H1 (cell line): ENCODE data around the gene ACTG2. TPM values are rescaled to one million over a fixed set of nuclear protein-coding genes. Genes with fewer than 3 reads are reported as not detected.

Source experiments
- CTCF ChIA-PET: fragments of 300-600 bp; sonication (Branson Sonifier 250); formaldehyde crosslinking; loops from one replicate; lab custom pipeline; 2021; ENCODE audit not compliant: partially characterized antibody; lab: Charles Lee
- POLR2A ChIA-PET: fragments of 300-600 bp; sonication (Branson Sonifier 250); formaldehyde crosslinking; loops from one replicate; lab custom pipeline; 2021; ENCODE audit warnings: inconsistent platforms; ENCODE audit not compliant: partially characterized antibody; lab: Charles Lee
- DNase-seq, 2 experiments: peaks; one replicate each; pipeline versions ENCODE4 v3.0.0 to v3.0.0-alpha.2; 2010 to 2022; ENCODE audit warnings: low spot score in 2 of 2, low read depth in 1 of 2, mixed read lengths in 1 of 2
- FAIRE-seq: peaks from 2 replicates; lab custom pipeline; 2011; peaks lifted over from hg19 to GRCh38; lab: Jason Lieb, UNC
- H2AFZ ChIP-seq: 2 replicates; pipeline ENCODE4 v1.8.1; 2012; ENCODE audit warnings: low read length, inconsistent platforms
- H2AK5ac ChIP-seq: 2 replicates; pipeline ENCODE4 v1.6.1; 2013; ENCODE audit warnings: low read depth, low read length
- H2BK120ac ChIP-seq: replicated peaks from 2 replicates; pipeline ENCODE3; 2013; ENCODE audit warnings: low read depth, low read length, inconsistent platforms
- H2BK12ac ChIP-seq: 2 replicates; pipeline ENCODE4 v1.6.1; 2013; ENCODE audit warnings: low read depth, low read length
- H2BK15ac ChIP-seq: 2 replicates; pipeline ENCODE4 v1.6.1; 2013; ENCODE audit warnings: low read length
- H2BK20ac ChIP-seq: 2 replicates; pipeline ENCODE4 v1.6.1; 2013; ENCODE audit warnings: low read length
- H2BK5ac ChIP-seq: 2 replicates; pipeline ENCODE4 v1.6.1; 2013; ENCODE audit warnings: low read depth, low read length
- H3K14ac ChIP-seq: 2 replicates; pipeline ENCODE4 v1.6.1; 2013; ENCODE audit warnings: inconsistent platforms; ENCODE audit not compliant: insufficient read length
- H3K18ac ChIP-seq: 2 replicates; pipeline ENCODE4 v1.6.1; 2013; ENCODE audit warnings: low read length; ENCODE audit errors: extremely low read depth
- H3K23ac ChIP-seq: 2 replicates; pipeline ENCODE4 v1.6.1; 2013; ENCODE audit warnings: inconsistent platforms; ENCODE audit not compliant: insufficient read length
- H3K23me2 ChIP-seq: 2 replicates; pipeline ENCODE4 v1.6.1; 2013; ENCODE audit warnings: low read depth, low read length
- H3K27ac ChIP-seq: 2 replicates; pipeline ENCODE4 v1.6.1; 2011; ENCODE audit warnings: low read depth, low read length, inconsistent platforms
- H3K27me3 ChIP-seq, 4 experiments: replicated peaks in 1 of 4; 1 replicate in 1 of 4; 2 replicates in 3 of 4; pipeline versions ENCODE4 v1.6.1 to v1.8.1; 2011 to 2013; ENCODE audit warnings: low read length in 3 of 4, mild to moderate bottlenecking in 3 of 4, inconsistent platforms in 2 of 4, mixed read lengths in 2 of 4, moderate library complexity in 1 of 4; ENCODE audit not compliant: control insufficient read depth in 3 of 4, insufficient read depth in 3 of 4; ENCODE audit errors: extremely low read depth in 1 of 4
- H3K36me3 ChIP-seq, 4 experiments: 2 replicates each; pipeline versions ENCODE4 v1.6.1 to v1.8.1; 2011 to 2013; ENCODE audit warnings: mild to moderate bottlenecking in 4 of 4, low read length in 3 of 4, moderate library complexity in 2 of 4, control low read depth in 1 of 4, inconsistent platforms in 1 of 4; ENCODE audit not compliant: insufficient read depth in 4 of 4, control insufficient read depth in 2 of 4
- H3K4ac ChIP-seq: replicated peaks from 2 replicates; pipeline ENCODE3; 2013; ENCODE audit warnings: low read length, low read depth, mixed read lengths, inconsistent platforms; ENCODE audit not compliant: insufficient read length
- H3K4me1 ChIP-seq, 4 experiments: replicated peaks in 1 of 4; 1 replicate in 1 of 4; 2 replicates in 3 of 4; pipeline versions ENCODE4 v1.6.1 to v1.8.1; 2011 to 2013; ENCODE audit warnings: low read length in 3 of 4, inconsistent platforms in 2 of 4, mixed read lengths in 1 of 4; ENCODE audit not compliant: insufficient read depth in 4 of 4, control insufficient read depth in 3 of 4
- H3K4me2 ChIP-seq, 2 experiments: 2 replicates each; pipeline versions ENCODE4 v1.6.1 to v1.8.1; 2011 to 2013; ENCODE audit warnings: low read depth in 2 of 2, low read length in 2 of 2, control low read depth in 1 of 2, inconsistent platforms in 1 of 2, mild to moderate bottlenecking in 1 of 2; ENCODE audit not compliant: insufficient read depth in 1 of 2
- H3K4me3 ChIP-seq, 4 experiments: fragments of 200-600, 300-600 bp in 1 of 4; sonication (generic), shearing (Covaris generic), sonication (Bioruptor Twin) in 1 of 4; 2 replicates each; pipeline versions ENCODE4 v1.5.1 to v1.8.1; 2011 to 2016; ENCODE audit warnings: low read length in 4 of 4, low read depth in 3 of 4, control low read depth in 2 of 4, inconsistent platforms in 2 of 4, mild to moderate bottlenecking in 2 of 4, mixed read lengths in 1 of 4, moderate library complexity in 1 of 4; ENCODE audit not compliant: insufficient read depth in 2 of 4; ENCODE audit errors: extremely low read depth in 1 of 4
- H3K56ac ChIP-seq: replicated peaks from 2 replicates; pipeline ENCODE3; 2013; ENCODE audit warnings: low read depth, mild to moderate bottlenecking, mixed read lengths, low read length, inconsistent platforms; ENCODE audit not compliant: insufficient read length
- H3K79me1 ChIP-seq: 2 replicates; pipeline ENCODE4 v1.6.1; 2013; ENCODE audit warnings: low read depth, low read length, control low read depth
- H3K79me2 ChIP-seq, 2 experiments: 2 replicates each; pipeline versions ENCODE4 v1.6.1 to v1.8.1; 2012 to 2013; ENCODE audit warnings: low read length in 2 of 2, mild to moderate bottlenecking in 2 of 2, inconsistent platforms in 1 of 2; ENCODE audit not compliant: insufficient read depth in 2 of 2, control insufficient read depth in 1 of 2
- H3K9ac ChIP-seq, 4 experiments: replicated peaks in 1 of 4; 1 replicate in 1 of 4; 2 replicates in 3 of 4; pipeline versions ENCODE4 v1.6.1 to v1.8.1; 2011 to 2013; ENCODE audit warnings: low read depth in 3 of 4, low read length in 3 of 4, control low read depth in 2 of 4, mild to moderate bottlenecking in 2 of 4, moderate library complexity in 2 of 4, inconsistent platforms in 1 of 4; ENCODE audit errors: extremely low read depth in 1 of 4
- H3K9me3 ChIP-seq, 2 experiments: 2 replicates each; pipeline versions ENCODE4 v1.6.1 to v1.8.1; 2012 to 2013; ENCODE audit warnings: mild to moderate bottlenecking in 2 of 2, moderate library complexity in 2 of 2, control low read depth in 1 of 2, inconsistent platforms in 1 of 2, low read depth in 1 of 2, low read length in 1 of 2, mixed read lengths in 1 of 2; ENCODE audit not compliant: insufficient read depth in 2 of 2
- H4K20me1 ChIP-seq, 2 experiments: replicated peaks in 1 of 2; 2 replicates each; pipeline versions ENCODE3 to v1.8.1; 2011 to 2013; ENCODE audit warnings: inconsistent platforms in 2 of 2, low read length in 2 of 2, mild to moderate bottlenecking in 1 of 2; ENCODE audit not compliant: insufficient read depth in 2 of 2, control insufficient read depth in 1 of 2
- H4K5ac ChIP-seq: 2 replicates; pipeline ENCODE4 v1.6.1; 2013; ENCODE audit warnings: low read length, low read depth, mixed read lengths, inconsistent platforms; ENCODE audit not compliant: insufficient read length
- H4K8ac ChIP-seq: 2 replicates; pipeline ENCODE4 v1.8.0; 2013; ENCODE audit warnings: mild to moderate bottlenecking, moderate library complexity, low read length, inconsistent platforms; ENCODE audit not compliant: insufficient read depth; ENCODE audit errors: extremely low read depth
- H4K91ac ChIP-seq: replicated peaks from 2 replicates; pipeline ENCODE3; 2013; ENCODE audit warnings: low read length, mixed read lengths, inconsistent platforms; ENCODE audit not compliant: insufficient read length
- CREB1 ChIP-seq: IDR thresholded peaks from 2 replicates; pipeline ENCODE4 v1.6.1; 2012; ENCODE audit warnings: inconsistent platforms
- CTBP2 ChIP-seq: IDR thresholded peaks from 2 replicates; pipeline ENCODE4 v1.7.0; 2011; ENCODE audit warnings: borderline replicate concordance, mild to moderate bottlenecking, moderate library complexity, mixed read lengths, low read length; ENCODE audit not compliant: insufficient read depth, insufficient read length
- HDAC6 ChIP-seq: IDR thresholded peaks from one replicate; pipeline ENCODE4 v1.7.1; 2012; ENCODE audit warnings: low read depth, mild to moderate bottlenecking, inconsistent platforms, low read length, moderate library complexity
- POLR2AphosphoS5 ChIP-seq: IDR thresholded peaks from 2 replicates; pipeline ENCODE4 v1.6.1; 2011; ENCODE audit warnings: low read depth, low read length
- SIRT6 ChIP-seq: IDR thresholded peaks from one replicate; pipeline ENCODE4 v1.7.1; 2012; ENCODE audit warnings: low read length, inconsistent platforms
- SP1 ChIP-seq: IDR thresholded peaks from 2 replicates; pipeline ENCODE4 v1.6.1; 2011; ENCODE audit warnings: low read depth, low read length
- TAF1 ChIP-seq: IDR thresholded peaks from 2 replicates; pipeline ENCODE4 v1.6.1; 2011; ENCODE audit warnings: mild to moderate bottlenecking, low read depth, low read length
- TCF12 ChIP-seq: IDR thresholded peaks from 2 replicates; pipeline ENCODE4 v1.6.1; 2011; ENCODE audit warnings: low read depth, mild to moderate bottlenecking, low read length
- WGBS, 2 experiments: shearing (Covaris generic) in 1 of 2; methylation state at CpG; one replicate each; pipeline versions ENCODE4 v1.1.6 to v1.1.7; 2013 to 2015; ENCODE audit warnings: low lambda C conversion rate in 2 of 2, mixed read lengths in 2 of 2, inconsistent platforms in 1 of 2, low coverage in 1 of 2, missing lambda C conversion rate in 1 of 2; ENCODE audit not compliant: insufficient replicate concordance in 2 of 2, insufficient coverage in 1 of 2, insufficient read length in 1 of 2; ENCODE audit errors: extremely low coverage in 1 of 2, missing lambda C conversion rate in 1 of 2; 5-methylcytosine and 5-hydroxymethylcytosine counted together
- polyA plus RNA-seq, 7 experiments: library from polyadenylated mRNA; depleted of rRNA in 3 of 7; stranded (reverse) in 5 of 7; unstranded in 2 of 7; fragments of >200 nt in 5 of 7; fragments of 200-250 nt in 2 of 7; gene quantifications; 1 replicate in 5 of 7; 2 replicates in 1 of 7; 4 replicates in 1 of 7; pipeline versions ENCODE4 v1.2.1 to v1.2.3, GENCODE V29; 2011 to 2013; ENCODE audit warnings: missing spikeins in 2 of 7, mixed read lengths in 2 of 7
- total RNA-seq: library from RNA; stranded (reverse); fragmentation: NEBNext Ultra II Directional; extraction: Animal tissue kit (Norgen Biotek cat#: 25700); gene quantifications from 2 replicates; pipeline ENCODE4 v1.2.1, GENCODE V29; 2021

ACTG2 gene
- total and polyA plus RNA-seq, 2 of the 8 experiments (the other 6 are each of a cell fraction or from before 2014, with no cell fraction given), result 6.2 to 13.7 TPM

GRCh38 chr2:73903313-73903712 is 10.5 kb downstream of the ACTG2 start:
- no peak overlapping the region for H2BK120ac ChIP-seq
- ChIA-PET POLR2A (no interaction called here), CTCF (interaction anchor here (0.8 to 1.7 kb wide), 4 partner anchors 9 to 38 kb away, joined by 3 to 6 read pairs (median 3); no protein-coding TSS in a partner anchor)
- TF ChIP-seq TAF1 (no peak), CTBP2 (no peak), POLR2AphosphoS5 (no peak), CREB1 (no peak), TCF12 (no peak), SP1 (no peak), SIRT6 (no peak), HDAC6 (no peak)

More at GRCh38 chr2:73903313-73903712, 10.5 kb downstream of the ACTG2 start:
- H4K5ac ChIP-seq, result no peak overlapping the region
- no peak overlapping the region for H2BK20ac ChIP-seq
- H2AK5ac ChIP-seq, result no peak overlapping the region
- H4K8ac ChIP-seq, result no peak overlapping the region
- H2AFZ ChIP-seq, result no peak overlapping the region
- DNase-seq (no peak), FAIRE-seq (no peak)
- H4K20me1 ChIP-seq, result no peaks in the 10 kb centered on the region
- no peak overlapping the region for H3K23ac ChIP-seq
- no peaks in the 10 kb centered on the region for H3K79me1 ChIP-seq
- H3K36me3 ChIP-seq, result no peaks in the 10 kb centered on the region
- H3K9me3 ChIP-seq, result no peaks in the 10 kb centered on the region
- no peak overlapping the region for H2BK15ac ChIP-seq
- H2BK5ac ChIP-seq, result no peak overlapping the region
- H3K23me2 ChIP-seq, result no peaks in the 10 kb centered on the region; the same call in 1 of the 2 replicates
- H2BK12ac ChIP-seq, result no peak overlapping the region
- no peak overlapping the region for H3K14ac ChIP-seq
- H3K56ac ChIP-seq, result no peak overlapping the region
- no peak overlapping the region for H3K9ac ChIP-seq
- peaks cover 0 to 5% (median under 1%) of the 10 kb centered on the region in 4 experiments; a peak in 2 of 7 replicates for H3K4me1 ChIP-seq
- H3K27ac ChIP-seq, result no peak overlapping the region
- no peaks in the 10 kb centered on the region for H3K79me2 ChIP-seq
- H3K27me3 ChIP-seq, result no peaks in the 10 kb centered on the region
- 92% methylated on average over 4 of the region's 4 CpGs; no CpG with 5 or more reads in 1 of the 2 experiments for WGBS, 2 experiments
- no peak overlapping the region for H3K4me2 ChIP-seq
- no peak overlapping the region for H3K18ac ChIP-seq
- no peak overlapping the region for H4K91ac ChIP-seq
- no peak overlapping the region for H3K4me3 ChIP-seq
- no peak overlapping the region for H3K4ac ChIP-seq
